WERI-Rb-1 (cell line): ENCODE data around the gene NDUFAF8.

Experiments used
- DNase-seq: peaks from one replicate; pipeline ENCODE4 v3.0.0-alpha.2; 2020
- H3K27ac ChIP-seq: fragments of 250-450 bp; sonication (Bioruptor Pico); 2 replicates; pipeline ENCODE4 v1.5.1; 2020; ENCODE audit warnings: mild to moderate bottlenecking, moderate library complexity
- H3K27me3 ChIP-seq: fragments of 250-450 bp; sonication (Bioruptor Pico); 2 replicates; pipeline ENCODE4 v1.5.1; 2021; ENCODE audit warnings: mild to moderate bottlenecking, low read depth, moderate library complexity; ENCODE audit not compliant: insufficient read depth, severe bottlenecking
- H3K36me3 ChIP-seq: fragments of 250-450 bp; sonication (Bioruptor Pico); 2 replicates; pipeline ENCODE4 v1.5.1; 2020; ENCODE audit warnings: mild to moderate bottlenecking, moderate library complexity
- H3K4me3 ChIP-seq: 2 replicates; pipeline ENCODE4 v1.5.1; 2011; ENCODE audit warnings: low read depth, mild to moderate bottlenecking, control low read depth, low read length
- H3K9me3 ChIP-seq: fragments of 250-450 bp; sonication (Bioruptor Pico); 2 replicates; pipeline ENCODE4 v1.5.1; 2021; ENCODE audit warnings: mild to moderate bottlenecking, moderate library complexity; ENCODE audit not compliant: severe bottlenecking
- TF ChIP-seq, protein P1 (sequence below): IDR thresholded peaks from 2 replicates; pipeline ENCODE4 v1.5.1; 2011; ENCODE audit warnings: low read depth, mild to moderate bottlenecking, control low read depth, inconsistent platforms, low read length

Gene NDUFAF8

DNA sequence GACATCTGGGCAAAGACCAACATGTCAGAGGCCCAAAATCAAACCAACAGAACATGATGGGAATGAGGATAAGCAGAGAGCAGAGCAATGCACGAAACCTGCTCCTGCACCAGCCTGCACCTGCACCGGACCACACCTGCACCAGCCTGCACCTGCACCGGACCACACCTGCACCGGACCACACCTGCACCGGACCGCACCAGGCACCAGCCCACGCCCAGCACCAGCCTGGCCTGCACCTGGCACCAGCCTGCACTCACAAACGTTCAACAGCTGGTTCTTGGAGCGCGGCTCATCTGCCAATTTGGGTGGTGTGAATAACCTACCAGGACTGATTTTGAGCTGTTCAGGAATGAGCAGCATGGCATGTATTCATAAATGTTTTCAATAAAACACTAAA is 34.5 kb upstream of the NDUFAF8 start:
- Histone ChIP-seq H3K36me3 (peaks cover 87% of the 10 kb centered on the region), H3K4me3 (no peak overlapping the region), H3K27ac (no peak overlapping the region), H3K9me3 (no peaks in the 10 kb centered on the region), H3K27me3 (no peaks in the 10 kb centered on the region)
- TF ChIP-seq, protein P1, sequence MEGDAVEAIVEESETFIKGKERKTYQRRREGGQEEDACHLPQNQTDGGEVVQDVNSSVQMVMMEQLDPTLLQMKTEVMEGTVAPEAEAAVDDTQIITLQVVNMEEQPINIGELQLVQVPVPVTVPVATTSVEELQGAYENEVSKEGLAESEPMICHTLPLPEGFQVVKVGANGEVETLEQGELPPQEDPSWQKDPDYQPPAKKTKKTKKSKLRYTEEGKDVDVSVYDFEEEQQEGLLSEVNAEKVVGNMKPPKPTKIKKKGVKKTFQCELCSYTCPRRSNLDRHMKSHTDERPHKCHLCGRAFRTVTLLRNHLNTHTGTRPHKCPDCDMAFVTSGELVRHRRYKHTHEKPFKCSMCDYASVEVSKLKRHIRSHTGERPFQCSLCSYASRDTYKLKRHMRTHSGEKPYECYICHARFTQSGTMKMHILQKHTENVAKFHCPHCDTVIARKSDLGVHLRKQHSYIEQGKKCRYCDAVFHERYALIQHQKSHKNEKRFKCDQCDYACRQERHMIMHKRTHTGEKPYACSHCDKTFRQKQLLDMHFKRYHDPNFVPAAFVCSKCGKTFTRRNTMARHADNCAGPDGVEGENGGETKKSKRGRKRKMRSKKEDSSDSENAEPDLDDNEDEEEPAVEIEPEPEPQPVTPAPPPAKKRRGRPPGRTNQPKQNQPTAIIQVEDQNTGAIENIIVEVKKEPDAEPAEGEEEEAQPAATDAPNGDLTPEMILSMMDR, result no peak
- no peak for DNase-seq

GRCh38 chr17:81206166-81206565 is 33.0 kb upstream of the NDUFAF8 start:
- H3K4me3 ChIP-seq, result no peak overlapping the region
- H3K27ac ChIP-seq, result no peak overlapping the region
- DNase-seq, result no peak
- H3K36me3 ChIP-seq, result peaks cover 75% of the 10 kb centered on the region
- TF ChIP-seq, protein P1, result no peak
- no peaks in the 10 kb centered on the region for H3K27me3 ChIP-seq
- H3K9me3 ChIP-seq, result no peaks in the 10 kb centered on the region

- H3K27ac ChIP-seq, result no peak overlapping the region
- DNase-seq, result no peak
- no peaks in the 10 kb centered on the region for H3K9me3 ChIP-seq
- TF ChIP-seq, protein P1, result no peak
- peaks cover 75% of the 10 kb centered on the region for H3K36me3 ChIP-seq
- H3K4me3 ChIP-seq, result no peak overlapping the region
- no peaks in the 10 kb centered on the region for H3K27me3 ChIP-seq
Observed at GRCh38 chr17:81206657-81207056, 32.5 kb upstream of the NDUFAF8 start.

GRCh38 chr17:81207610-81208581 is 31.2 kb upstream of the NDUFAF8 start:
- TF ChIP-seq, protein P1, result no peak
- H3K27ac ChIP-seq, result no peak overlapping the region
- H3K27me3 ChIP-seq, result no peaks in the 10 kb centered on the region
- H3K36me3 ChIP-seq, result peaks cover 73% of the 10 kb centered on the region
- H3K4me3 ChIP-seq, result no peak overlapping the region
- no peak for DNase-seq
- no peaks in the 10 kb centered on the region for H3K9me3 ChIP-seq

GRCh38 chr17:81208651-81209050 is 30.5 kb upstream of the NDUFAF8 start:
- Histone ChIP-seq H3K9me3 (no peaks in the 10 kb centered on the region), H3K4me3 (no peak overlapping the region), H3K27me3 (no peaks in the 10 kb centered on the region), H3K27ac (no peak overlapping the region), H3K36me3 (peaks cover 73% of the 10 kb centered on the region)
- TF ChIP-seq, protein P1, result no peak
- DNase-seq, result no peak
